DND-41 (cell line): ENCODE data around the gene NAP1L5.
A peak's percentile ranks its signal among the peaks of the same experiment; 100 is the strongest.

Experiments used
- ATAC-seq: fragments of 200-7000 bp; cut with Tn5 transposase; 3 replicates; pipeline ENCODE4 v1.9.1; 2021; ENCODE audit warnings: low read depth; ENCODE audit not compliant: insufficient read depth
- DNase-seq: peaks from one replicate; pipeline ENCODE4 v3.0.0-alpha.2; 2020
- H2AFZ ChIP-seq: 2 replicates; pipeline ENCODE4 v1.6.0; 2012; ENCODE audit warnings: low read depth, low read length
- H3K27ac ChIP-seq: 2 replicates; pipeline ENCODE4 v1.5.1; 2012; ENCODE audit warnings: low read length, inconsistent platforms
- H3K27me3 ChIP-seq: fragments of 200-600 bp; sonication (generic); 2 replicates; pipeline ENCODE4 v1.6.0; 2012; ENCODE audit warnings: low read length, mild to moderate bottlenecking, inconsistent platforms; ENCODE audit not compliant: insufficient read depth, poor library complexity
- H3K36me3 ChIP-seq: 2 replicates; pipeline ENCODE4 v1.5.1; 2012; ENCODE audit warnings: low read length, inconsistent platforms; ENCODE audit not compliant: insufficient read depth
- H3K4me1 ChIP-seq: 2 replicates; pipeline ENCODE4 v1.5.1; 2012; ENCODE audit warnings: mild to moderate bottlenecking, low read length; ENCODE audit not compliant: insufficient read depth
- H3K4me2 ChIP-seq: 2 replicates; pipeline ENCODE4 v1.6.0; 2012; ENCODE audit warnings: mild to moderate bottlenecking, moderate library complexity, low read length, inconsistent platforms; ENCODE audit not compliant: insufficient read depth
- H3K4me3 ChIP-seq, 2 experiments: fragments of 200-600 bp in 1 of 2; shearing (Covaris generic) in 1 of 2; 2 replicates each; pipeline ENCODE4 v1.5.1; 2012 to 2016; ENCODE audit warnings: inconsistent platforms in 2 of 2, low read length in 2 of 2, mild to moderate bottlenecking in 2 of 2, low read depth in 1 of 2, moderate library complexity in 1 of 2
- H3K79me2 ChIP-seq: 2 replicates; pipeline ENCODE4 v1.6.0; 2012; ENCODE audit warnings: low read length, inconsistent platforms; ENCODE audit not compliant: insufficient read depth
- H3K9ac ChIP-seq: 2 replicates; pipeline ENCODE4 v1.6.0; 2012; ENCODE audit warnings: low read depth, mild to moderate bottlenecking, inconsistent platforms, low read length, moderate library complexity
- H3K9me3 ChIP-seq: 2 replicates; pipeline ENCODE4 v1.5.1; 2012; ENCODE audit warnings: low read length, moderate library complexity, mild to moderate bottlenecking, inconsistent platforms; ENCODE audit not compliant: insufficient read depth, severe bottlenecking
- H4K20me1 ChIP-seq: 2 replicates; pipeline ENCODE4 v1.6.0; 2012; ENCODE audit warnings: low read length; ENCODE audit not compliant: insufficient read depth
- EZH2 ChIP-seq: IDR thresholded peaks from 3 replicates; pipeline ENCODE4 v1.6.1; 2012; ENCODE audit warnings: borderline replicate concordance, low read depth, mild to moderate bottlenecking, moderate library complexity, low read length, inconsistent platforms; ENCODE audit not compliant: severe bottlenecking
- TF ChIP-seq, protein P1 (sequence below): IDR thresholded peaks from 2 replicates; pipeline ENCODE4 v1.5.1; 2012; ENCODE audit warnings: borderline replicate concordance, low read length, moderate library complexity, mild to moderate bottlenecking; ENCODE audit not compliant: poor library complexity, severe bottlenecking; ENCODE audit errors: extremely low read depth

The NAP1L5 gene

DNA sequence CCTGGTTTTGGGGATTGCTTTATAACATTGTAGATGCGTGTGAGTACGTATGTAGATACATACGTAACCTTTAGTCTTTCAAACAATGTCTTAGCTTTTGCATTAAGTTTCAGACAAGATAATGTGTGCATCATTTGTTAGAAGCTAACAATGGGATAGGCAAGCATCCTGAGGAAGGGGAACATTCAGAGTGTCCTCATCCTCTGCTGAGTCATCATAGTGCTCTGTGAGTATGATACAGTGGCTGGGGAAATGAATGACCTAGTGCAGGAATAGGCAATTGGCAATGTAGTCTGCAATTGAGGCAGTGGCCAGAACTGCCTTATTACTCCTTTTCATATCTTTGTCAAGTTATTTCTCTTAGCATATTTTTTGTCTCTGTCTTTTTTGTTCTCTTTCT lies 7.3 kb downstream of the NAP1L5 start:
- H3K27me3 ChIP-seq = no peaks in the 10 kb centered on the region
- no peak for DNase-seq
- no peak overlapping the region for H3K9ac ChIP-seq
- ATAC-seq = no peak
- H4K20me1 ChIP-seq = no peaks in the 10 kb centered on the region
- H3K4me2 ChIP-seq = no peak overlapping the region
- H3K4me1 ChIP-seq = no peaks in the 10 kb centered on the region
- no peak overlapping the region for H3K4me3 ChIP-seq
- no peaks in the 10 kb centered on the region for H3K9me3 ChIP-seq
- H3K27ac ChIP-seq = no peak overlapping the region
- peaks cover 28% of the 10 kb centered on the region for H3K36me3 ChIP-seq
- no peak overlapping the region for H2AFZ ChIP-seq
- TF ChIP-seq, protein P1, sequence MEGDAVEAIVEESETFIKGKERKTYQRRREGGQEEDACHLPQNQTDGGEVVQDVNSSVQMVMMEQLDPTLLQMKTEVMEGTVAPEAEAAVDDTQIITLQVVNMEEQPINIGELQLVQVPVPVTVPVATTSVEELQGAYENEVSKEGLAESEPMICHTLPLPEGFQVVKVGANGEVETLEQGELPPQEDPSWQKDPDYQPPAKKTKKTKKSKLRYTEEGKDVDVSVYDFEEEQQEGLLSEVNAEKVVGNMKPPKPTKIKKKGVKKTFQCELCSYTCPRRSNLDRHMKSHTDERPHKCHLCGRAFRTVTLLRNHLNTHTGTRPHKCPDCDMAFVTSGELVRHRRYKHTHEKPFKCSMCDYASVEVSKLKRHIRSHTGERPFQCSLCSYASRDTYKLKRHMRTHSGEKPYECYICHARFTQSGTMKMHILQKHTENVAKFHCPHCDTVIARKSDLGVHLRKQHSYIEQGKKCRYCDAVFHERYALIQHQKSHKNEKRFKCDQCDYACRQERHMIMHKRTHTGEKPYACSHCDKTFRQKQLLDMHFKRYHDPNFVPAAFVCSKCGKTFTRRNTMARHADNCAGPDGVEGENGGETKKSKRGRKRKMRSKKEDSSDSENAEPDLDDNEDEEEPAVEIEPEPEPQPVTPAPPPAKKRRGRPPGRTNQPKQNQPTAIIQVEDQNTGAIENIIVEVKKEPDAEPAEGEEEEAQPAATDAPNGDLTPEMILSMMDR = no peak
- H3K79me2 ChIP-seq = no peaks in the 10 kb centered on the region

DNA sequence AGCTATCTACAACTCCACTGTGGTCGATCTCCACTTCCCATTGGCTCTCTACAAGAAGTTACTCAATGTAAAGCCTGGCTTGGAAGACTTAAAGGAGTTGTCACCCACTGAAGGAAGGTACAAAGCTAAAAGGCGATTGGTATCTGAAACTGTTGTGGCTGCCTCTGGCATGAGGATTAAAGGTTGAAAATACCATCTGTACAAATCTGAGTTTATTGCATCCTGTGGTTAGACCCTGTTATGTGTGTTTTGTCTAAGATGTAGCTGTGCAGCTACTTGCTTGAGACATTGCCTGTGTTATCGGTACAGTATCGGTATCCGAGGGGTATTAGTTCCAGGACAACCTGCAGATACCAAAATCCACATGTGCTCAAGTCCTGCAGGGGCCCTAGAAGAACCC lies 16.4 kb downstream of the NAP1L5 start:
- Histone ChIP-seq H3K4me1 (no peaks in the 10 kb centered on the region), H3K4me3 (no peak overlapping the region), H4K20me1 (no peaks in the 10 kb centered on the region), H3K4me2 (no peak overlapping the region), H3K79me2 (no peaks in the 10 kb centered on the region), H2AFZ (no peak overlapping the region), H3K36me3 (peaks cover 45% of the 10 kb centered on the region), H3K27ac (no peak overlapping the region), H3K9ac (no peak overlapping the region), H3K9me3 (peaks cover 2% of the 10 kb centered on the region), H3K27me3 (no peaks in the 10 kb centered on the region)
- no peak for DNase-seq
- ATAC-seq = peak; percentile 40; the same call in 1 of the 3 replicates
- TF ChIP-seq, protein P1 = no peak
- no peak for TF ChIP-seq EZH2

DNA sequence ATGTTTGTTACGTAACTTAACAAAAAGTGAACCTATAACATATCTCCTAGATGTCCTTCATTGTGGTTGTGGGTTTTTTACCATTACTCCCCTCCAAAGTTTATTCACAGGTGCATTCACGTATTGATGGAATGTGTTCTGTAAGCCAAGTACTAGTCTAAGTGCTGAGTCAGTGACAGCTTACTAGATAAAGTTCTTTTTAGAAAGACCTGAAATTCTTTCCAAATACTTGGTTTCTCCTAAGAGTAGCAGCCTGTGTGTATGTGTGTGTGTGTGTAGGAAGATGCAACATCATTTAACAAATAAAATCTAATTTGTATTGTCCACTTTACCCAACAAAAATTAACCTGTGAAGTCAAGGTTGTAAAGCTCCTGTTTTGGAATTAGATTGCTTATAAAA lies 22.1 kb downstream of the NAP1L5 start:
- no peak overlapping the region for H3K4me3 ChIP-seq
- DNase-seq (no peak), ATAC-seq (no peak)
- no peaks in the 10 kb centered on the region for H3K79me2 ChIP-seq
- H3K27me3 ChIP-seq = no peaks in the 10 kb centered on the region
- TF ChIP-seq, protein P1 = no peak
- TF ChIP-seq EZH2 = no peak
- no peak overlapping the region for H3K27ac ChIP-seq
- no peak overlapping the region for H2AFZ ChIP-seq
- no peak overlapping the region for H3K4me2 ChIP-seq
- no peaks in the 10 kb centered on the region for H4K20me1 ChIP-seq
- H3K9me3 ChIP-seq = no peaks in the 10 kb centered on the region
- H3K9ac ChIP-seq = no peak overlapping the region
- peaks cover 42% of the 10 kb centered on the region for H3K36me3 ChIP-seq
- no peaks in the 10 kb centered on the region for H3K4me1 ChIP-seq

DNA sequence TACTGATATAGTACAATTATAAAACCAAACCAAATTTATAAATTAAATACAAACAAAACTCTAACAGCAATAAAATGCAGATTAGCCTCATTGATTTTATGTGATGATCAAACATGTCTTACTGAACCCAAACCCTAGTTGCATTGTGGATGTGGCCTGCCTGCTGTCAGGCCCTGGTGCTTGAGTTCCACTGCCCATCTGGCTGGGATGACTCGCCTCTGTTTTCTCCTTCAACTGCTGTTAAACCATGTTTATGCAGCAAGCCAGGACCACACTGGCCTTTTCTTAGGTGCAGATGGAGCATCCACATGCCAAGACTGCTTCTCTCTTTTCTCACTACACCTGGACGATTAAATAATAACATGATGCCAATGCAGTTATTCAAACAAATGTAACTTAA lies 22.6 kb downstream of the NAP1L5 start:
- ATAC-seq = no peak
- no peak overlapping the region for H3K9ac ChIP-seq
- no peak overlapping the region for H3K4me2 ChIP-seq
- H3K27me3 ChIP-seq = no peaks in the 10 kb centered on the region
- TF ChIP-seq, protein P1 = no peak
- TF ChIP-seq EZH2 = no peak
- no peak overlapping the region for H3K27ac ChIP-seq
- H3K4me1 ChIP-seq = no peaks in the 10 kb centered on the region
- no peaks in the 10 kb centered on the region for H3K79me2 ChIP-seq
- H3K36me3 ChIP-seq = peaks cover 43% of the 10 kb centered on the region
- no peak for DNase-seq
- H2AFZ ChIP-seq = no peak overlapping the region
- H3K9me3 ChIP-seq = no peaks in the 10 kb centered on the region
- H3K4me3 ChIP-seq = no peak overlapping the region
- no peaks in the 10 kb centered on the region for H4K20me1 ChIP-seq
